ENCODE measurements around the gene HLA-DQA2. TPM values are rescaled to one million over a fixed set of nuclear protein-coding genes. Genes with fewer than 3 reads are reported as not detected.
A peak's percentile ranks its signal among the peaks of the same experiment; 100 is the strongest.

The HLA-DQA2 gene
- total RNA-seq (6.4 TPM), polyA plus RNA-seq (ENCODE audit: insufficient read depth, low read depth, low replicate concordance) (10.0 TPM)
- long read RNA-seq, donor 1 = 0 reads
- long read RNA-seq, donor 2 = 0 reads
- long read RNA-seq, donor 3 = 0 reads
- long read RNA-seq, donor 4 = 0 reads
- long read RNA-seq, donor 5 = 0 reads
- long read RNA-seq, donor 6 = 0 reads
- long read RNA-seq, donor 7 = 0 reads
- long read RNA-seq, donor 8 = 0 reads
- long read RNA-seq, donor 9 = 0 reads
- long read RNA-seq, donor 10 = 0 reads

DNA sequence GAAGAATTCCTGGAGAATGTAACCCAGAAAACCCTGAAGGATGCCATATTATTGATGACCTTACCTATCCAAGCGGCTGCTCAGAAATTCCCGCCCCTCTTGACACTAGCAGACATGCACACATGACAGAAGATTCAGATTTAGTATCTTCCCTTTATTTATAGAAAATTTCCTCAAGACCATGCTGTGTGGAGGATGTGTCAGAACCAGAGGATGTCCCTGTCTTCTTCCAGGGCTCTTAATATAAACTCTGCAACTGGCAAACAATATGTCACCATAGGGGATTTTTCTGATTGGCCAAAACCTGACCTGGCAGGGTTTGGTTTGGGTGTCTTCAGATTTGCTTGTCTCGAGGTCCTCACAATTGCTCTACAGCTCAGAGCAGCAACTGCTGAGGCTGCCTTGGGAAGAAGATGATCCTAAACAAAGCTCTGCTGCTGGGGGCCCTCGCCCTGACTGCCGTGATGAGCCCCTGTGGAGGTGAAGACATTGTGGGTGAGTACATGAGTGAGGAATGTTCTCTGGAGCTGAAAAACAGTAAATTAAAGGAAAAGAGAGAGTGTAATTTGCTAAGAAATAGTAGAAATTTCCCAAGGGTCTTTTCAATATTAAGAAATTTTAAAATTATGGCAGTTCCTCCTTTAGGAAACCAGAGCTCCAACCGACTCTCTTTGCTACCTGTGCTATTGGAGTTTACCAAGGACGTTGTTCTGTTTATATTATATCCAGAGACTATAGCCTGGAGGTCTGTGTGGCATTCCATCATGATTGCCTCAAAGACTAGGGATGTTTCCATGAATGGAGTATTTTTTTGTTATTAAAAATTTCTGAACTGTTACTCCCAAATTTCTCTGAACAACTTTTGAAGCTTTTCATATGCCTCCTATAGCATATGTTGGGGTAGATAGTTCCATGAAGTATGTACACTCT is at the start of gene HLA-DQA2:
HLA-DQA2 (plus strand) TSS at position 361 of the 930 bp plus-strand sequence; CDS start at position 414, 53 bp downstream.
- no peak for FAIRE-seq
- TF ChIP-seq CTCF (IDR thresholded peaks at IDR 0.05; ENCODE audit: borderline replicate concordance, extremely low read depth, insufficient read depth) = no peak
- intact Hi-C loops (cut with DNase I) = no loop called here

GRCh38 chr6:32692019-32692418 is 49.2 kb upstream of the HLA-DQA2 start:
- intact Hi-C loops (cut with DNase I) = no loop called here
- no peak overlapping the region for H3K9ac ChIP-seq (ENCODE audit: low read length in 3 of 3)
- TF ChIP-seq CTCF (IDR thresholded peaks at IDR 0.05; ENCODE audit: borderline replicate concordance, extremely low read depth, insufficient read depth) = peak; percentile 48
- FAIRE-seq (peak; percentile 37), DNase-seq (no peak)
- no peaks in the 10 kb centered on the region for H3K36me3 ChIP-seq (ENCODE audit: control insufficient read depth in 2 of 3, insufficient read depth in 3 of 3, low read length in 3 of 3)
- H3K27me3 ChIP-seq (ENCODE audit: control insufficient read depth, insufficient read depth, low read length) = no peaks in the 10 kb centered on the region
- H3K4me1 ChIP-seq (ENCODE audit: control insufficient read depth in 2 of 3, insufficient read depth in 2 of 3, low read depth in 1 of 3, low read length in 3 of 3) = no peaks in the 10 kb centered on the region
- no peak overlapping the region for H3K4me3 ChIP-seq (ENCODE audit: low read length in 3 of 3)
- no peaks in the 10 kb centered on the region for H3K9me3 ChIP-seq (ENCODE audit: control insufficient read depth in 2 of 3, insufficient read depth in 1 of 3, low read length in 3 of 3)
- H3K27ac ChIP-seq (ENCODE audit: low read depth in 2 of 2, low read length in 2 of 2) = no peak overlapping the region

More for the DNA sequence above, at the start of gene HLA-DQA2:
- H3K27ac ChIP-seq (ENCODE audit: low read depth in 2 of 2, low read length in 2 of 2) = no peak within 1 kb of the TSS
- H3K4me3 ChIP-seq (ENCODE audit: low read length in 3 of 3) = no peak within 1 kb of the TSS
- no peaks in the 10 kb centered on the region for H3K27me3 ChIP-seq (ENCODE audit: control insufficient read depth, insufficient read depth, low read length)
- DNase-seq = no peak
- H3K4me1 ChIP-seq (ENCODE audit: control insufficient read depth in 2 of 3, insufficient read depth in 2 of 3, low read depth in 1 of 3, low read length in 3 of 3) = no peaks in the 10 kb centered on the region
- no peak within 1 kb of the TSS for H3K9ac ChIP-seq (ENCODE audit: low read length in 3 of 3)
- H3K9me3 ChIP-seq (ENCODE audit: control insufficient read depth in 2 of 3, insufficient read depth in 1 of 3, low read length in 3 of 3) = no peaks in the 10 kb centered on the region
- no peaks in the 10 kb centered on the region for H3K36me3 ChIP-seq (ENCODE audit: control insufficient read depth in 2 of 3, insufficient read depth in 3 of 3, low read length in 3 of 3)

DNA sequence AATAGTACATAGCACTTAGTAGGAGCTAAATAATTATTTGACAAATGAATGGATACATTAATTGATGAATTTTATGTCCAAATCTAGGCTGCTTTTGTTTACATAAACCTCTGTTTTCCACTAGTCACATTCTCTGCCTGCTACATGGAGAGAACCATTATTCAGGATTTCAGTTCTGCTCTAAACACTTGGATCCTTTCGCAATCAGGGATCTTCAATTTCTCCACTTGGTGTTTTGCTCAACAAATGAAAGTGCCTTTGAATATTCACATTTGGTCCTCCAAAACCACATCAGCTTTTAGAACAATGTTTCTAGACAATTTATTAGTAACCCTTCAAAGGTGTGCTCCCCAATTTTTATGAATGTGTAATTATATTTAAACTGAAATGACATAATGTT is 44.2 kb upstream of the HLA-DQA2 start:
- Histone ChIP-seq H3K9ac (ENCODE audit: low read length in 3 of 3) (no peak overlapping the region), H3K4me3 (ENCODE audit: low read length in 3 of 3) (no peak overlapping the region), H3K36me3 (ENCODE audit: control insufficient read depth in 2 of 3, insufficient read depth in 3 of 3, low read length in 3 of 3) (no peaks in the 10 kb centered on the region), H3K27ac (ENCODE audit: low read depth in 2 of 2, low read length in 2 of 2) (no peak overlapping the region), H3K27me3 (ENCODE audit: control insufficient read depth, insufficient read depth, low read length) (no peaks in the 10 kb centered on the region), H3K4me1 (ENCODE audit: control insufficient read depth in 2 of 3, insufficient read depth in 2 of 3, low read depth in 1 of 3, low read length in 3 of 3) (peaks cover 0 to 2% (median 0%) of the 10 kb centered on the region in 3 donors), H3K9me3 (ENCODE audit: control insufficient read depth in 2 of 3, insufficient read depth in 1 of 3, low read length in 3 of 3) (no peaks in the 10 kb centered on the region)
- DNase-seq = no peak
- FAIRE-seq = no peak
- intact Hi-C loops (cut with DNase I) = no loop called here
- no peak for TF ChIP-seq CTCF (IDR thresholded peaks at IDR 0.05; ENCODE audit: borderline replicate concordance, extremely low read depth, insufficient read depth)

Measured in kidney (tissue), 22 donors.